Measurements from ENCODE around the gene ST3GAL6.
A peak's percentile ranks its signal among the peaks of the same experiment; 100 is the strongest.

The ST3GAL6 gene

DNA sequence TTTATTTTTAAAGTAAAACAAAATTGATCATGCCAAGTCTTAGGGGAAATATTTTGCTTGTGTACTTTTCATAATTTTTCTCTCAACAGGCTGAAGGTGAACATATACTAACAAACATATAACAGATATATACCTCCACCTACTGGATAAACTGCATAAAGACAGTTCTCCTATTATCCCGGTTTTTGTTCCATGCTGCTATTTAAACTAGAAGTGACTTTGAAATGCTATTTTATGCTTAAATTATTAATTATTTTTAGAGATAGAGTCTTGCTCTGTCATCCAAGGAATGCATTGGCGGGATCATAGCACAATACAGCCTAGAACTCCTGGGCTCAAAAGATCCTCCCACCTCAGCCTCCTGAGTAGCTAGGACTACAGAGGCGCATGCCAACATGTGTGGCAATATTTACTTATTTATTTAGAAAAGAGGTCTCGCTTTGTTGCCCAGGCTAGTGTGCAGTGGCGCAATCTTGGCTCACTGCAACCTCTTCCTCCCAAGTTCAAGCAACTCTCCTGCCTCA, 49.8 kb downstream of the ST3GAL6 start:
- no CpG with 5 or more reads among the region's 5 CpGs for WGBS, 2 donors (ENCODE audit: extremely low coverage in 2 of 2, insufficient read length in 2 of 2, insufficient replicate concordance in 1 of 2)
- no peak overlapping the region for H3K14ac ChIP-seq (ENCODE audit: low read length)
- H3K4ac ChIP-seq (ENCODE audit: low read length) = no peak overlapping the region
- H3K4me3 ChIP-seq (ENCODE audit: low read length in 2 of 2) = no peak overlapping the region
- H3K27me3 ChIP-seq (ENCODE audit: control insufficient read depth in 3 of 3, insufficient read depth in 3 of 3, low read depth in 1 of 3, low read length in 3 of 3) = no peaks in the 10 kb centered on the region
- H2BK12ac ChIP-seq (ENCODE audit: low read length) = no peak overlapping the region
- no peak overlapping the region for H2AK5ac ChIP-seq (ENCODE audit: low read depth, low read length)
- peaks cover 18 to 99% of the 10 kb centered on the region in 2 donors for H3K36me3 ChIP-seq (replicated peaks in 1 of 2; ENCODE audit: control insufficient read depth in 2 of 2, insufficient read depth in 2 of 2, low read length in 2 of 2)
- H3K18ac ChIP-seq (ENCODE audit: low read length) = no peak overlapping the region
- no peaks in the 10 kb centered on the region for H3K4me1 ChIP-seq (ENCODE audit: control insufficient read depth in 2 of 2, insufficient read depth in 1 of 2, low read depth in 1 of 2, low read length in 2 of 2)
- no peak overlapping the region for H2AFZ ChIP-seq (ENCODE audit: low read length)
- H3K9me3 ChIP-seq (replicated peaks in 1 of 2; ENCODE audit: control insufficient read depth in 2 of 2, insufficient read depth in 1 of 2, low read depth in 1 of 2, low read length in 2 of 2) = no peaks in the 10 kb centered on the region
- no peak overlapping the region for H2BK5ac ChIP-seq (ENCODE audit: low read length)
- H4K91ac ChIP-seq (ENCODE audit: low read depth, low read length, poor library complexity) = no peak overlapping the region
- H3K4me2 ChIP-seq (ENCODE audit: insufficient read depth, low read length, poor library complexity, severe bottlenecking) = no peak overlapping the region
- H2BK120ac ChIP-seq (ENCODE audit: low read depth, low read length) = no peak overlapping the region
- H3K9ac ChIP-seq (ENCODE audit: low read depth, low read length, poor library complexity) = no peak overlapping the region
- no peak overlapping the region for H3K23ac ChIP-seq (ENCODE audit: low read depth, low read length, poor library complexity)
- H4K8ac ChIP-seq (ENCODE audit: low read depth, low read length) = no peak overlapping the region
- DNase-seq (ENCODE audit: low spot score) = no peak
- H2BK15ac ChIP-seq (ENCODE audit: low read length) = no peak overlapping the region
- H3K79me1 ChIP-seq (ENCODE audit: low read depth, low read length) = no peaks in the 10 kb centered on the region
- H3K27ac ChIP-seq (replicated peaks; ENCODE audit: low read length) = no peak overlapping the region

DNA sequence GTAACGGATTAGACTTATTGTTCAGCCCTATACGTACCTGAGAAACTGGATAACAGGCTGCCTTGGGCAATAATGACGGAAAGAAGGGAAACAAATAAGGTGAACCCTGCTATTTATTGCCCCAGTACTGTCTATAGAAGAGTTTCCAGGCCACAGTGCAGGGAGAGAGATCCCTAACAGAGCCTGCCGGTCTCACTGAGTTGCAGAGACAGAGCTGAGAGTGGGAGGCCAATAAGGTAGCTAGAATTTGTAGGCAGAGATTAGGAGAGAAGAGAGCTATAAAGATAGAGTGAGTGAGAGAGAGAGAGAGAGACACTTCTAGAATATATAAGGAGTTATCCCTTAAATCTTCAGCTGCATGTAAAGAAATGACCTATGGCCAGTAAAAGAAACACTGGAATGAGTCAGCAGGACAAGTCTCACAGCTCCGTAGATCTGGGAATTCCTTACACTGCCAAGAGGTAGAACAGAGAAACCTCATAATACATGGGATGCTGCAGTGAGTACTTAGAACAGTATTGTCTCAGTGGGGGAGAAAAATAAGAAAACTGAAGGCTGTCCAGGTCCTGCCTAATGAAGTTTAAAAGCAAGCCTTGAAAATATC, 51.8 kb downstream of the ST3GAL6 start:
- Histone ChIP-seq H3K18ac (ENCODE audit: low read length) (no peak overlapping the region), H2BK12ac (ENCODE audit: low read length) (no peak overlapping the region), H3K4me1 (ENCODE audit: control insufficient read depth in 2 of 2, insufficient read depth in 1 of 2, low read depth in 1 of 2, low read length in 2 of 2) (no peaks in the 10 kb centered on the region), H3K9me3 (replicated peaks in 1 of 2; ENCODE audit: control insufficient read depth in 2 of 2, insufficient read depth in 1 of 2, low read depth in 1 of 2, low read length in 2 of 2) (no peaks in the 10 kb centered on the region), H2AK5ac (ENCODE audit: low read depth, low read length) (no peak overlapping the region), H3K27ac (replicated peaks; ENCODE audit: low read length) (no peak overlapping the region), H2BK5ac (ENCODE audit: low read length) (no peak overlapping the region), H3K23ac (ENCODE audit: low read depth, low read length, poor library complexity) (no peak overlapping the region), H2AFZ (ENCODE audit: low read length) (no peak overlapping the region), H3K9ac (ENCODE audit: low read depth, low read length, poor library complexity) (no peak overlapping the region), H3K4ac (ENCODE audit: low read length) (no peak overlapping the region), H3K4me3 (ENCODE audit: low read length in 2 of 2) (no peak overlapping the region), H3K36me3 (replicated peaks in 1 of 2; ENCODE audit: control insufficient read depth in 2 of 2, insufficient read depth in 2 of 2, low read length in 2 of 2) (peaks cover 13 to 99% of the 10 kb centered on the region in 2 donors), H3K14ac (ENCODE audit: low read length) (no peak overlapping the region), H2BK120ac (ENCODE audit: low read depth, low read length) (no peak overlapping the region), H3K27me3 (ENCODE audit: control insufficient read depth in 3 of 3, insufficient read depth in 3 of 3, low read depth in 1 of 3, low read length in 3 of 3) (no peaks in the 10 kb centered on the region), H3K4me2 (ENCODE audit: insufficient read depth, low read length, poor library complexity, severe bottlenecking) (no peak overlapping the region), H3K79me1 (ENCODE audit: low read depth, low read length) (no peaks in the 10 kb centered on the region), H2BK15ac (ENCODE audit: low read length) (no peak overlapping the region), H4K8ac (ENCODE audit: low read depth, low read length) (no peak overlapping the region), H4K91ac (ENCODE audit: low read depth, low read length, poor library complexity) (no peak overlapping the region)
- WGBS, 2 donors (ENCODE audit: extremely low coverage in 2 of 2, insufficient read length in 2 of 2, insufficient replicate concordance in 1 of 2) = no CpG with 5 or more reads among the region's 5 CpGs
- DNase-seq (ENCODE audit: low spot score) = no peak

DNA sequence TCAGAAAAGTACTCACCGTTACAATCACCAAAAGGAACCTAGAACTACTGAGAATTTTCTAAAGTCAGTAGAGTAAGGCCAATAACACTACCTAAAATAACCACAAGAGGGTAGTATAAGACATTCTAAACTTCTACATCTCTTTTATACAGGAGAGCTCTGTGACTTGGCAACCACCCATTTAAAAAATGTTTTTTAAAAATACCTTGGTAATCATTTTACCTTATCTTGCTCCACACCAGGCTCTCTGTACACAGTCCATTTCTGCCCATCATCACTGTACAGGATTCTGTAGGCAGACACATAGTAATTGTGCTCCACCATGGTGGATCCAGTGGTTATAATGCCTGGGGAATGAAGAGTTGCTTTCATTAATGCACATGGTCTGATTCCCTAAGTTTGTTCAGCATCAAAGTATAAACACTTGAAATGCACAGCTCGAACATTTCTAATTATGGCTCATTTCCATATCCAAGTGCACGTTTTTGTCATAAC, 54.5 kb downstream of the ST3GAL6 start:
- no peaks in the 10 kb centered on the region for H3K9me3 ChIP-seq (replicated peaks in 1 of 2; ENCODE audit: control insufficient read depth in 2 of 2, insufficient read depth in 1 of 2, low read depth in 1 of 2, low read length in 2 of 2)
- H3K4me1 ChIP-seq (ENCODE audit: control insufficient read depth in 2 of 2, insufficient read depth in 1 of 2, low read depth in 1 of 2, low read length in 2 of 2) = no peaks in the 10 kb centered on the region
- no peak overlapping the region for H3K18ac ChIP-seq (ENCODE audit: low read length)
- no peak overlapping the region for H4K91ac ChIP-seq (ENCODE audit: low read depth, low read length, poor library complexity)
- no peak overlapping the region for H3K4me2 ChIP-seq (ENCODE audit: insufficient read depth, low read length, poor library complexity, severe bottlenecking)
- no peak overlapping the region for H2BK15ac ChIP-seq (ENCODE audit: low read length)
- H4K8ac ChIP-seq (ENCODE audit: low read depth, low read length) = no peak overlapping the region
- no peak overlapping the region for H3K9ac ChIP-seq (ENCODE audit: low read depth, low read length, poor library complexity)
- no peak overlapping the region for H2BK120ac ChIP-seq (ENCODE audit: low read depth, low read length)
- no peak overlapping the region for H2BK12ac ChIP-seq (ENCODE audit: low read length)
- H2BK5ac ChIP-seq (ENCODE audit: low read length) = no peak overlapping the region
- DNase-seq (ENCODE audit: low spot score) = peak; percentile 29
- no peaks in the 10 kb centered on the region for H3K79me1 ChIP-seq (ENCODE audit: low read depth, low read length)
- no peak overlapping the region for H3K14ac ChIP-seq (ENCODE audit: low read length)
- H2AK5ac ChIP-seq (ENCODE audit: low read depth, low read length) = no peak overlapping the region
- no peak overlapping the region for H3K27ac ChIP-seq (replicated peaks; ENCODE audit: low read length)
- H2AFZ ChIP-seq (ENCODE audit: low read length) = no peak overlapping the region
- WGBS, 2 donors (ENCODE audit: extremely low coverage in 2 of 2, insufficient read length in 2 of 2, insufficient replicate concordance in 1 of 2) = no CpG with 5 or more reads among the region's 3 CpGs
- H3K23ac ChIP-seq (ENCODE audit: low read depth, low read length, poor library complexity) = no peak overlapping the region
- no peak overlapping the region for H3K4ac ChIP-seq (ENCODE audit: low read length)
- peaks cover 8 to 99% of the 10 kb centered on the region in 2 donors for H3K36me3 ChIP-seq (replicated peaks in 1 of 2; ENCODE audit: control insufficient read depth in 2 of 2, insufficient read depth in 2 of 2, low read length in 2 of 2)
- no peaks in the 10 kb centered on the region for H3K27me3 ChIP-seq (ENCODE audit: control insufficient read depth in 3 of 3, insufficient read depth in 3 of 3, low read depth in 1 of 3, low read length in 3 of 3)
- no peak overlapping the region for H3K4me3 ChIP-seq (ENCODE audit: low read length in 2 of 2)

DNA sequence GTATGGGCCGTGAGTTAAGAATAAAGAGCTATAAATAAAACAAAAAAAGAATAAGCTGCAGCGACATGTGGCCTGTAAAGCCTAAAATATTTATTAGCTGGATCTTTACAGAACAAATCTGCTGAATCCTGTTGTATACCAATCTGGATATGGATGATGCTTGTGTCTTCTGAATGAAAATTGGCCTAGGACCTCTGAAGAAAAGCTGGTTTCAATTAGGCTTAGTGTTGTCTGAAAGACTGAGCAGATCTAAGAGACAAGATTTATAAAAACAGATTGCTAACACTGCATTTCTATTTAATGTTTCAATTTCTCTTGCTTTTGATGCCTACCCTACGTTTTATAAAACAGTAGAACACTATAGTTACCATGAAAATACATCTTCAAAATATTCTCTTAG, 57.9 kb downstream of the ST3GAL6 start:
- Histone ChIP-seq H2BK12ac (ENCODE audit: low read length) (no peak overlapping the region), H3K4me2 (ENCODE audit: insufficient read depth, low read length, poor library complexity, severe bottlenecking) (no peak overlapping the region), H3K4me1 (ENCODE audit: control insufficient read depth in 2 of 2, insufficient read depth in 1 of 2, low read depth in 1 of 2, low read length in 2 of 2) (no peaks in the 10 kb centered on the region), H2BK120ac (ENCODE audit: low read depth, low read length) (no peak overlapping the region), H4K8ac (ENCODE audit: low read depth, low read length) (no peak overlapping the region), H3K27ac (replicated peaks; ENCODE audit: low read length) (no peak overlapping the region), H2BK5ac (ENCODE audit: low read length) (no peak overlapping the region), H3K4ac (ENCODE audit: low read length) (no peak overlapping the region), H3K9ac (ENCODE audit: low read depth, low read length, poor library complexity) (no peak overlapping the region), H2AK5ac (ENCODE audit: low read depth, low read length) (no peak overlapping the region), H3K18ac (ENCODE audit: low read length) (no peak overlapping the region), H2BK15ac (ENCODE audit: low read length) (no peak overlapping the region), H3K79me1 (ENCODE audit: low read depth, low read length) (peaks cover 3% of the 10 kb centered on the region), H3K4me3 (ENCODE audit: low read length in 2 of 2) (no peak overlapping the region), H3K27me3 (ENCODE audit: control insufficient read depth in 3 of 3, insufficient read depth in 3 of 3, low read depth in 1 of 3, low read length in 3 of 3) (no peaks in the 10 kb centered on the region), H3K14ac (ENCODE audit: low read length) (no peak overlapping the region), H3K23ac (ENCODE audit: low read depth, low read length, poor library complexity) (no peak overlapping the region), H2AFZ (ENCODE audit: low read length) (no peak overlapping the region), H4K91ac (ENCODE audit: low read depth, low read length, poor library complexity) (no peak overlapping the region), H3K9me3 (replicated peaks in 1 of 2; ENCODE audit: control insufficient read depth in 2 of 2, insufficient read depth in 1 of 2, low read depth in 1 of 2, low read length in 2 of 2) (no peaks in the 10 kb centered on the region), H3K36me3 (replicated peaks in 1 of 2; ENCODE audit: control insufficient read depth in 2 of 2, insufficient read depth in 2 of 2, low read length in 2 of 2) (peaks cover 12 to 90% of the 10 kb centered on the region in 2 donors)
- no CpG with 5 or more reads among the region's 3 CpGs for WGBS, 2 donors (ENCODE audit: extremely low coverage in 2 of 2, insufficient read length in 2 of 2, insufficient replicate concordance in 1 of 2)
- DNase-seq (ENCODE audit: low spot score) = no peak

Measured in neuronal stem cell (in vitro differentiated cells).